WTC11 (cell line): ENCODE data around the gene PLS1. TPM values are rescaled to one million over a fixed set of nuclear protein-coding genes. Genes with fewer than 3 reads are reported as not detected.

Experiments used
- ATAC-seq: fragments of 200-7000 bp; cut with Tn5 transposase; 2 replicates; pipeline ENCODE4 v1.10.0; 2021; ENCODE audit warnings: mild to moderate bottlenecking, moderate library complexity
- CTCF ChIA-PET: fragments of 300-600 bp; sonication (Branson Sonifier 250); formaldehyde crosslinking; loops from one replicate; lab custom pipeline; 2021; ENCODE audit warnings: antibody characterized with exemption; lab: Charles Lee
- POLR2A ChIA-PET: fragments of 350-600 bp; sonication (Branson Sonifier 250); formaldehyde crosslinking; loops from one replicate; lab custom pipeline; 2021; ENCODE audit warnings: antibody characterized with exemption; lab: Charles Lee
- DNase-seq: peaks from one replicate; pipeline ENCODE4 v3.0.0; 2021; ENCODE audit warnings: low spot score
- H3K27ac Mint-ChIP-seq: 2 replicates; pipeline ENCODE4 v1.8.0; 2021; ENCODE audit warnings: mixed read lengths
- H3K27me3 Mint-ChIP-seq: 2 replicates; pipeline ENCODE4 v1.8.0; 2021; ENCODE audit warnings: low read depth, mild to moderate bottlenecking, moderate library complexity, mixed read lengths
- H3K36me3 Mint-ChIP-seq: 2 replicates; pipeline ENCODE4 v1.8.0; 2021; ENCODE audit warnings: mixed read lengths
- H3K4me1 Mint-ChIP-seq: 2 replicates; pipeline ENCODE4 v1.8.0; 2022; ENCODE audit warnings: mixed read lengths
- H3K4me3 Mint-ChIP-seq: 2 replicates; pipeline ENCODE4 v1.8.0; 2021; ENCODE audit warnings: mild to moderate bottlenecking, moderate library complexity, mixed read lengths
- H3K9me3 Mint-ChIP-seq: 2 replicates; pipeline ENCODE4 v1.8.0; 2021; ENCODE audit warnings: mixed read lengths
- EMX1 ChIP-seq: fragments of 250-450 bp; sonication (Bioruptor Pico); IDR thresholded peaks from 2 replicates; pipeline ENCODE4 v1.8.0; 2021; ENCODE audit warnings: mild to moderate bottlenecking
- NFE2L1 ChIP-seq: sonication (generic); formaldehyde crosslinking; IDR thresholded peaks from 2 replicates; pipeline ENCODE4 v1.8.1; 2023; ENCODE audit warnings: missing genetic modification reagents
- RELA ChIP-seq: sonication (generic); formaldehyde crosslinking; IDR thresholded peaks from 2 replicates; pipeline ENCODE4 v1.8.1; 2022; ENCODE audit warnings: missing genetic modification reagents, mild to moderate bottlenecking, borderline replicate concordance
- TCF7 ChIP-seq: sonication (generic); formaldehyde crosslinking; IDR thresholded peaks from 2 replicates; pipeline ENCODE4 v1.8.0; 2022; ENCODE audit warnings: mild to moderate bottlenecking, low read depth, missing genetic modification reagents, moderate library complexity
- TEAD1 ChIP-seq: sonication (generic); formaldehyde crosslinking; IDR thresholded peaks from 2 replicates; pipeline ENCODE4 v1.8.0; 2022; ENCODE audit warnings: mild to moderate bottlenecking, missing genetic modification reagents
- total RNA-seq: library from RNA; stranded (reverse); gene quantifications from 3 replicates; pipeline ENCODE4 v1.2.3, GENCODE V29; 2021
- TF ChIP-seq, protein P1 (sequence below): sonication (generic); formaldehyde crosslinking; IDR thresholded peaks from 2 replicates; pipeline ENCODE4 v1.8.1; 2023; ENCODE audit warnings: mild to moderate bottlenecking, missing genetic modification reagents, borderline replicate concordance
- TF ChIP-seq, protein P2 (sequence below): sonication (generic); formaldehyde crosslinking; IDR thresholded peaks from 2 replicates; pipeline ENCODE4 v1.8.0; 2023; ENCODE audit warnings: missing genetic modification reagents
- TF ChIP-seq, protein P3 (sequence below): sonication (generic); formaldehyde crosslinking; IDR thresholded peaks from 2 replicates; pipeline ENCODE4 v1.8.1; 2023; ENCODE audit warnings: mild to moderate bottlenecking, missing genetic modification reagents
- TF ChIP-seq, protein P4 (sequence below): sonication (generic); formaldehyde crosslinking; IDR thresholded peaks from 2 replicates; pipeline ENCODE4 v1.8.0; 2023; ENCODE audit warnings: mild to moderate bottlenecking, missing genetic modification reagents

Gene PLS1
- total RNA-seq, 1 experiment from 2014 or later: 26.4 TPM

DNA sequence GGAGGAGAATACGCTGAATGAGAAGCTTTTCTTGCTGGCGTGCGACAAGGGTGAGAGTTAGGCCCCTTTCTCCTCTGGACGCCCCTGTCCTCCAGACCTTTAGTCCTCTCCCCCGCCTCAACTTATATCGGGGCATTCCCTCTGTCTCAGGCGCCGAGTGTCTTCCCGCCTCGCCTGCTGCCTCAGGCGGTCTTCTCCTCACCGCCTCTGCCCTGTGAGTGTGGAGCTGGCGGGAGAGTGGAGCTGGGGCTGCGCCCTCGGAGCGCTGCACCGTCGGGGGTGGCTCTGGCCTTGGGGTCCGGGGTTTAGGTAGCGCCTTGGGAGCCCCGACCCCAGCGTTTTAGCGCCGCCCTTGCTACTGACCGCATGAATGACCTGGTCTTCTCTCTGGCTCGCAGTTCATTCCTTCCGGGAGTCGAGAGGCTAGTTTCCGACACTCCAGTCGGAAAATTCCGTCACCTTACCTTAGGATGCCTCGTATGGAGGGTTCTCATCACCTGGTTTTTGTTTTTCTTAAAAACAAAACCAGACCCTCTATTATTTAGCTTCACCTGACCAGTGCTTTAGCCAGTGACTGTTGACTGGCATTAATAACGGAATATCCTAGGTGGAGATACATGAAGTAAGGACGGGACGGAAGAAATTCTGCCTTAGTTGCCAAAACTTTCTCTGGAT is 128.6 kb downstream of the PLS1 start (continued):
- TF ChIP-seq, protein P1, sequence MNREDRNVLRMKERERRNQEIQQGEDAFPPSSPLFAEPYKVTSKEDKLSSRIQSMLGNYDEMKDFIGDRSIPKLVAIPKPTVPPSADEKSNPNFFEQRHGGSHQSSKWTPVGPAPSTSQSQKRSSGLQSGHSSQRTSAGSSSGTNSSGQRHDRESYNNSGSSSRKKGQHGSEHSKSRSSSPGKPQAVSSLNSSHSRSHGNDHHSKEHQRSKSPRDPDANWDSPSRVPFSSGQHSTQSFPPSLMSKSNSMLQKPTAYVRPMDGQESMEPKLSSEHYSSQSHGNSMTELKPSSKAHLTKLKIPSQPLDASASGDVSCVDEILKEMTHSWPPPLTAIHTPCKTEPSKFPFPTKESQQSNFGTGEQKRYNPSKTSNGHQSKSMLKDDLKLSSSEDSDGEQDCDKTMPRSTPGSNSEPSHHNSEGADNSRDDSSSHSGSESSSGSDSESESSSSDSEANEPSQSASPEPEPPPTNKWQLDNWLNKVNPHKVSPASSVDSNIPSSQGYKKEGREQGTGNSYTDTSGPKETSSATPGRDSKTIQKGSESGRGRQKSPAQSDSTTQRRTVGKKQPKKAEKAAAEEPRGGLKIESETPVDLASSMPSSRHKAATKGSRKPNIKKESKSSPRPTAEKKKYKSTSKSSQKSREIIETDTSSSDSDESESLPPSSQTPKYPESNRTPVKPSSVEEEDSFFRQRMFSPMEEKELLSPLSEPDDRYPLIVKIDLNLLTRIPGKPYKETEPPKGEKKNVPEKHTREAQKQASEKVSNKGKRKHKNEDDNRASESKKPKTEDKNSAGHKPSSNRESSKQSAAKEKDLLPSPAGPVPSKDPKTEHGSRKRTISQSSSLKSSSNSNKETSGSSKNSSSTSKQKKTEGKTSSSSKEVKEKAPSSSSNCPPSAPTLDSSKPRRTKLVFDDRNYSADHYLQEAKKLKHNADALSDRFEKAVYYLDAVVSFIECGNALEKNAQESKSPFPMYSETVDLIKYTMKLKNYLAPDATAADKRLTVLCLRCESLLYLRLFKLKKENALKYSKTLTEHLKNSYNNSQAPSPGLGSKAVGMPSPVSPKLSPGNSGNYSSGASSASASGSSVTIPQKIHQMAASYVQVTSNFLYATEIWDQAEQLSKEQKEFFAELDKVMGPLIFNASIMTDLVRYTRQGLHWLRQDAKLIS (CRISPR knock-in tag): no peak

DNA sequence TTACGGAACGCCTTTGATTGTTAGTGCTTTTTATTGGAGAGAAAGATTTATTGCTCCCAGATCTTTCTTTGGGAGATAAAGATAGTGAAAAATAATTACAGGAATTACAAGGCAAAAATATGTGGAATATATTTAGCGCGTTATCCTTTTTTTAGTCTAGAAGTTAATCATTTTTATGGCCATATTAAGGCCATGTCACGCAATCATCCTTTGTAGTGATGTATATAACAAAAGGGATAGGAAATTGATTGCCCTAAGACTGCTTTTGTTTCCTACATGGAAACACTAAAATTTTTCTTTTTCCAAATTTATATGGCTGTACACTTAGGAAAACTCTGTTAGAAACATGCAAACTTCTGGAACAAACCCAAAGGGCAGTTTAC is 129.2 kb downstream of the PLS1 start:
- ATAC-seq: no peak
- Mint-ChIP-seq H3K4me3 (peak overlapping the region; percentile 90), H3K9me3 (peaks cover 10% of the 10 kb centered on the region), H3K27me3 (peaks cover 4% of the 10 kb centered on the region; the same call in 1 of the 2 replicates), H3K4me1 (peaks cover 28% of the 10 kb centered on the region), H3K27ac (peak overlapping the region; percentile 94), H3K36me3 (no peaks in the 10 kb centered on the region)
- DNase-seq: no peak
- TF ChIP-seq TCF7 (CRISPR knock-in tag) (no peak), TEAD1 (CRISPR knock-in tag) (no peak), NFE2L1 (CRISPR knock-in tag) (no peak), EMX1 (CRISPR knock-in tag) (no peak)
- TF ChIP-seq, protein P2, sequence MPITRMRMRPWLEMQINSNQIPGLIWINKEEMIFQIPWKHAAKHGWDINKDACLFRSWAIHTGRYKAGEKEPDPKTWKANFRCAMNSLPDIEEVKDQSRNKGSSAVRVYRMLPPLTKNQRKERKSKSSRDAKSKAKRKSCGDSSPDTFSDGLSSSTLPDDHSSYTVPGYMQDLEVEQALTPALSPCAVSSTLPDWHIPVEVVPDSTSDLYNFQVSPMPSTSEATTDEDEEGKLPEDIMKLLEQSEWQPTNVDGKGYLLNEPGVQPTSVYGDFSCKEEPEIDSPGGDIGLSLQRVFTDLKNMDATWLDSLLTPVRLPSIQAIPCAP (CRISPR knock-in tag): no peak
- ChIA-PET CTCF (interaction anchor here (1.3 kb wide), 1 partner anchor 138 kb away, joined by 3 read pairs; no protein-coding TSS in a partner anchor), POLR2A (no interaction called here)

DNA sequence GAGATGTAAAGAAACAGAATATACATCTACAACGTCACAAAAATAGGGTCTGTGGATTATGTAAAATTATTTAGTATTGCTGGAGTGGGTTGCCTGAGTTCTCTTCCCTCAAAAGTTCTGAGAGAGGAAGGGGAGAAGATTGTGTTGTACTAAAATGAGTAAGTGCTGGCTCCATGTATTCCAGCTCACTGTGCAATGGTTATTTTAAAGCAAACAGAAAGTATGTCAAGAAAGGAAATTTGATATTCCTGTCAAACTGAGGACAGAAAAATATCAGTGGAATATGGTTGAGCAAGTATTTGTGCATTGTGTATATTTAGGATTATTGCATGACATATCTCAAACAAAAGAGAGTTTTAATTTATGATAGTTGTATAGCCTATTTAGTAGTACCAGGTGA is 129.8 kb downstream of the PLS1 start:
- POLR2A ChIA-PET: no interaction called here
- DNase-seq: no peak
- H3K36me3 Mint-ChIP-seq: peaks cover 6% of the 10 kb centered on the region; the same call in 1 of the 2 replicates

More for the DNA sequence above, 129.8 kb downstream of the PLS1 start:
- H3K4me3 Mint-ChIP-seq: peak overlapping the region; percentile 90
- ATAC-seq: no peak
- peaks cover 25% of the 10 kb centered on the region for H3K4me1 Mint-ChIP-seq
- no peak overlapping the region for H3K27ac Mint-ChIP-seq
- TF ChIP-seq, protein P3, sequence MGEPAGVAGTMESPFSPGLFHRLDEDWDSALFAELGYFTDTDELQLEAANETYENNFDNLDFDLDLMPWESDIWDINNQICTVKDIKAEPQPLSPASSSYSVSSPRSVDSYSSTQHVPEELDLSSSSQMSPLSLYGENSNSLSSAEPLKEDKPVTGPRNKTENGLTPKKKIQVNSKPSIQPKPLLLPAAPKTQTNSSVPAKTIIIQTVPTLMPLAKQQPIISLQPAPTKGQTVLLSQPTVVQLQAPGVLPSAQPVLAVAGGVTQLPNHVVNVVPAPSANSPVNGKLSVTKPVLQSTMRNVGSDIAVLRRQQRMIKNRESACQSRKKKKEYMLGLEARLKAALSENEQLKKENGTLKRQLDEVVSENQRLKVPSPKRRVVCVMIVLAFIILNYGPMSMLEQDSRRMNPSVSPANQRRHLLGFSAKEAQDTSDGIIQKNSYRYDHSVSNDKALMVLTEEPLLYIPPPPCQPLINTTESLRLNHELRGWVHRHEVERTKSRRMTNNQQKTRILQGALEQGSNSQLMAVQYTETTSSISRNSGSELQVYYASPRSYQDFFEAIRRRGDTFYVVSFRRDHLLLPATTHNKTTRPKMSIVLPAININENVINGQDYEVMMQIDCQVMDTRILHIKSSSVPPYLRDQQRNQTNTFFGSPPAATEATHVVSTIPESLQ (CRISPR knock-in tag): no peak
- TF ChIP-seq RELA (CRISPR knock-in tag): no peak
- TF ChIP-seq, protein P4, sequence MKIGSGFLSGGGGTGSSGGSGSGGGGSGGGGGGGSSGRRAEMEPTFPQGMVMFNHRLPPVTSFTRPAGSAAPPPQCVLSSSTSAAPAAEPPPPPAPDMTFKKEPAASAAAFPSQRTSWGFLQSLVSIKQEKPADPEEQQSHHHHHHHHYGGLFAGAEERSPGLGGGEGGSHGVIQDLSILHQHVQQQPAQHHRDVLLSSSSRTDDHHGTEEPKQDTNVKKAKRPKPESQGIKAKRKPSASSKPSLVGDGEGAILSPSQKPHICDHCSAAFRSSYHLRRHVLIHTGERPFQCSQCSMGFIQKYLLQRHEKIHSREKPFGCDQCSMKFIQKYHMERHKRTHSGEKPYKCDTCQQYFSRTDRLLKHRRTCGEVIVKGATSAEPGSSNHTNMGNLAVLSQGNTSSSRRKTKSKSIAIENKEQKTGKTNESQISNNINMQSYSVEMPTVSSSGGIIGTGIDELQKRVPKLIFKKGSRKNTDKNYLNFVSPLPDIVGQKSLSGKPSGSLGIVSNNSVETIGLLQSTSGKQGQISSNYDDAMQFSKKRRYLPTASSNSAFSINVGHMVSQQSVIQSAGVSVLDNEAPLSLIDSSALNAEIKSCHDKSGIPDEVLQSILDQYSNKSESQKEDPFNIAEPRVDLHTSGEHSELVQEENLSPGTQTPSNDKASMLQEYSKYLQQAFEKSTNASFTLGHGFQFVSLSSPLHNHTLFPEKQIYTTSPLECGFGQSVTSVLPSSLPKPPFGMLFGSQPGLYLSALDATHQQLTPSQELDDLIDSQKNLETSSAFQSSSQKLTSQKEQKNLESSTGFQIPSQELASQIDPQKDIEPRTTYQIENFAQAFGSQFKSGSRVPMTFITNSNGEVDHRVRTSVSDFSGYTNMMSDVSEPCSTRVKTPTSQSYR: no peak
- TF ChIP-seq, protein P2 (CRISPR knock-in tag): no peak
- peaks cover 10% of the 10 kb centered on the region for H3K9me3 Mint-ChIP-seq
- H3K27me3 Mint-ChIP-seq: peaks cover 3% of the 10 kb centered on the region; the same call in 1 of the 2 replicates
- CTCF ChIA-PET: no interaction called here
